Body of pancreas (tissue), 4 donors: ENCODE data around the gene PRKG1. TPM values are rescaled to one million over a fixed set of nuclear protein-coding genes. Genes with fewer than 3 reads are reported as not detected.

Experiments used
- ATAC-seq: fragments of 150-250 bp; one replicate; pipeline ENCODE4 v1.9.1; 2016
- DNase-seq, 4 donors: peaks; one replicate each; pipeline ENCODE4 v3.0.0-alpha.2; 2019
- H3K27ac ChIP-seq, 4 donors: fragments of 200-600 bp; sonication (generic); 1 replicate in 3 of 4; 2 replicates in 1 of 4; pipeline versions ENCODE4 v1.5.1 to v1.6.1; 2016 to 2019; ENCODE audit warnings: mild to moderate bottlenecking in 1 of 4, mixed read lengths in 1 of 4, moderate library complexity in 1 of 4
- H3K27me3 ChIP-seq, 2 donors: fragments of 200-600 bp; sonication (generic); one replicate each; pipeline ENCODE4 v1.6.0; 2016; ENCODE audit warnings: mild to moderate bottlenecking in 1 of 2
- H3K36me3 ChIP-seq, 2 donors: fragments of 200-600 bp; sonication (generic); replicated peaks in 1 of 2; 2 replicates each; pipeline ENCODE4 v1.5.1; 2016; ENCODE audit warnings: low read depth in 2 of 2; ENCODE audit not compliant: insufficient read depth in 1 of 2
- H3K4me1 ChIP-seq: fragments of 200-600 bp; sonication (generic); one replicate; pipeline ENCODE4 v1.6.0; 2016
- H3K4me3 ChIP-seq, 2 donors: fragments of 200-600 bp; sonication (generic); 1 replicate in 1 of 2; 2 replicates in 1 of 2; pipeline ENCODE4 v1.5.1; 2016 to 2019
- H3K9me3 ChIP-seq, 3 donors: fragments of 200-600 bp; sonication (generic); 1 replicate in 2 of 3; 2 replicates in 1 of 3; pipeline ENCODE4 v1.5.1; 2016
- POLR2A ChIP-seq, 3 donors: fragments of 450-650 bp; IDR thresholded peaks; one replicate each; pipeline ENCODE4 v1.6.1; 2016; ENCODE audit warnings: antibody characterized with exemption in 3 of 3, mild to moderate bottlenecking in 2 of 3
- WGBS, 2 donors: methylation state at CpG; one replicate each; pipeline ENCODE4 v1.1.5; 2017; 5-methylcytosine and 5-hydroxymethylcytosine counted together
- intact Hi-C: fragments of 100-400 bp; cut with DNase I; formaldehyde crosslinking; loops from one replicate; pipeline ENCODE4 v1.15.1; 2023
- total RNA-seq, 2 donors: library from RNA; depleted of rRNA; stranded (reverse); fragments of >200 nt; gene quantifications; one replicate each; pipeline ENCODE4 v1.1.0, GENCODE V29; 2016
- TF ChIP-seq, protein P1 (sequence below), 7 experiments: fragments of 450-650 bp in 4 of 7; fragments of 200-600 bp in 3 of 7; sonication (generic) in 3 of 7; IDR thresholded peaks; one replicate each; pipeline ENCODE4 v1.5.1; 2016 to 2019; ENCODE audit warnings: antibody characterized with exemption in 7 of 7

The PRKG1 gene
- total RNA-seq, 2 donors from 2014 or later = 14.2 to 18.9 TPM

DNA sequence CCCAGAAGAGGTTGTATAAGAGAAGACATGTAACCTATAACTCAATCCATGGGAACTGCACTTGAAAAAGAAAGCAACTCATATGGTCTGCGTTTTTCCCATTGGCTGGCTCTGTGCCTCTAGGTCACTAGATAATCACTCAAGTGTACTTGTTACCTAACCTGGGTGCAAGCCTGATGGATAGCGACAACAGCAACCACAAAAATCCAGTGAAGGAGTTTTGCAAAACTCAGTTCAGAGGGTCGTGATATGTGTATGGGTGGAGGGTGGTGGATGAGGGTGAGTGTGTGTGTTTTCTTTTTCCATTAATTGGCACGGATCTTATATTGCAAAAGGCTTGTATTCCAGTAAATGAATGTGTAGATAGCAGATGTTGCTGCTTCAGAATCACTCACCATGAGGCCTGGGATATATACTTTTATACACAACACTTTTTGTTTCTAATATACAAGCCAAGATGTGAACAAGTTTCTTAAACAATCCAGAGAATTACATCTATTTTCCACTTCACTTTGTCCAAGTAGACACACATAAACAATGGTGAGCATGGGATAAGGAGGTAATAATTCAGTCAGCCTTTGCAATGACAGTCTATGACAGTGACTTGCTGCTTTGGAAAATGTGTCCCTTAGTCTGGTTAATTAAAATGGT, 952.9 kb downstream of the PRKG1 start:
- intact Hi-C loops = no loop called here
- Histone ChIP-seq H3K4me1 (no peaks in the 10 kb centered on the region), H3K36me3 (no peaks in the 10 kb centered on the region), H3K4me3 (no peak overlapping the region), H3K27ac (no peak overlapping the region), H3K9me3 (no peaks in the 10 kb centered on the region), H3K27me3 (no peaks in the 10 kb centered on the region)
- ATAC-seq (no peak), DNase-seq (no peak)
- TF ChIP-seq, protein P1, sequence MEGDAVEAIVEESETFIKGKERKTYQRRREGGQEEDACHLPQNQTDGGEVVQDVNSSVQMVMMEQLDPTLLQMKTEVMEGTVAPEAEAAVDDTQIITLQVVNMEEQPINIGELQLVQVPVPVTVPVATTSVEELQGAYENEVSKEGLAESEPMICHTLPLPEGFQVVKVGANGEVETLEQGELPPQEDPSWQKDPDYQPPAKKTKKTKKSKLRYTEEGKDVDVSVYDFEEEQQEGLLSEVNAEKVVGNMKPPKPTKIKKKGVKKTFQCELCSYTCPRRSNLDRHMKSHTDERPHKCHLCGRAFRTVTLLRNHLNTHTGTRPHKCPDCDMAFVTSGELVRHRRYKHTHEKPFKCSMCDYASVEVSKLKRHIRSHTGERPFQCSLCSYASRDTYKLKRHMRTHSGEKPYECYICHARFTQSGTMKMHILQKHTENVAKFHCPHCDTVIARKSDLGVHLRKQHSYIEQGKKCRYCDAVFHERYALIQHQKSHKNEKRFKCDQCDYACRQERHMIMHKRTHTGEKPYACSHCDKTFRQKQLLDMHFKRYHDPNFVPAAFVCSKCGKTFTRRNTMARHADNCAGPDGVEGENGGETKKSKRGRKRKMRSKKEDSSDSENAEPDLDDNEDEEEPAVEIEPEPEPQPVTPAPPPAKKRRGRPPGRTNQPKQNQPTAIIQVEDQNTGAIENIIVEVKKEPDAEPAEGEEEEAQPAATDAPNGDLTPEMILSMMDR (IDR thresholded peaks at IDR 0.05) = no peak
- TF ChIP-seq POLR2A (IDR thresholded peaks at IDR 0.05) = no peak
- WGBS, 2 donors = 76 to 80% methylated on average over 4 of the region's 4 CpGs

DNA sequence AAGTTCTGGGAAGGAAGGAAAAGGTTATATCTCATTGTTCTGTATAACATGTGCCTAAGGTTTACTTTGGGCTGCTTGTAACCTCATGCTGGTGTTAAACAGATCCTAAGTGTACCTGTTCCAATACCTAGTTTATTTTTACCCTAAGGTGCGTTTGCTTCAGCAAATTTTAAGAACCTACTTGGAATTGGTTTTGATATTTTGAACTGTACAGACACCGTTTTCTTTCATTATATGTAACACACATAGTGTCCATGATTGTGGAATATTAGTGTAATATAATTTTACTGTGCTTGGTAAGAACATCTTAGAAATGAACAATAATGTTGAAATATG, 954.2 kb downstream of the PRKG1 start:
- no peak for DNase-seq
- H3K9me3 ChIP-seq = no peaks in the 10 kb centered on the region
- 73 to 78% methylated on average over 2 of the region's 2 CpGs for WGBS, 2 donors
- intact Hi-C loops = no loop called here
- no peak overlapping the region for H3K4me3 ChIP-seq
- H3K36me3 ChIP-seq = no peaks in the 10 kb centered on the region
- no peaks in the 10 kb centered on the region for H3K27me3 ChIP-seq
- TF ChIP-seq, protein P1 (IDR thresholded peaks at IDR 0.05) = no peak
- TF ChIP-seq POLR2A (IDR thresholded peaks at IDR 0.05) = no peak
- H3K4me1 ChIP-seq = no peaks in the 10 kb centered on the region
- H3K27ac ChIP-seq = no peak overlapping the region
- ATAC-seq = no peak

DNA sequence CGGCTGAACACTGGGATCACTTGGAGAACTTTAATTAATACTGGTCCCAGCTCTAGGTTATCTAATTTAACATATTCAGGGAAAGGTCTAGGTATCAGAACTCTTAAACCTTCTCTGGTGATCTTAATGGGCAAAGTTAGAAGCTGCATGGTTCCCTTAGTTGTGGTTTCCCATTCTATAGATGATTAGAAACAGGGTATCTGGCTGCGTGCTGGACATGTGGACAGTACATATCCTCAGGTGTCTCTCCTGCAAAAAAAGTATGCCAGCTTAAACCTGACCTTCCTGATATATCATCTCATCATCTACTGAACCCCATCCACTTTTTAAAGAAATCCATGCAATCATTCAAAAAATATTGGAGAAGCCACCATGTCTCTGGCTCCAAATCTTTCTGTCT, 955.3 kb downstream of the PRKG1 start:
- H3K4me1 ChIP-seq = no peaks in the 10 kb centered on the region
- TF ChIP-seq, protein P1 (IDR thresholded peaks at IDR 0.05) = no peak
- no peak for TF ChIP-seq POLR2A (IDR thresholded peaks at IDR 0.05)
- no peak overlapping the region for H3K27ac ChIP-seq
- H3K9me3 ChIP-seq = no peaks in the 10 kb centered on the region
- no peaks in the 10 kb centered on the region for H3K36me3 ChIP-seq
- no peaks in the 10 kb centered on the region for H3K27me3 ChIP-seq
- 46 to 82% methylated on average over 2 of the region's 2 CpGs for WGBS, 2 donors
- ATAC-seq (no peak), DNase-seq (no peak)
- intact Hi-C loops = no loop called here
- H3K4me3 ChIP-seq = no peak overlapping the region

DNA sequence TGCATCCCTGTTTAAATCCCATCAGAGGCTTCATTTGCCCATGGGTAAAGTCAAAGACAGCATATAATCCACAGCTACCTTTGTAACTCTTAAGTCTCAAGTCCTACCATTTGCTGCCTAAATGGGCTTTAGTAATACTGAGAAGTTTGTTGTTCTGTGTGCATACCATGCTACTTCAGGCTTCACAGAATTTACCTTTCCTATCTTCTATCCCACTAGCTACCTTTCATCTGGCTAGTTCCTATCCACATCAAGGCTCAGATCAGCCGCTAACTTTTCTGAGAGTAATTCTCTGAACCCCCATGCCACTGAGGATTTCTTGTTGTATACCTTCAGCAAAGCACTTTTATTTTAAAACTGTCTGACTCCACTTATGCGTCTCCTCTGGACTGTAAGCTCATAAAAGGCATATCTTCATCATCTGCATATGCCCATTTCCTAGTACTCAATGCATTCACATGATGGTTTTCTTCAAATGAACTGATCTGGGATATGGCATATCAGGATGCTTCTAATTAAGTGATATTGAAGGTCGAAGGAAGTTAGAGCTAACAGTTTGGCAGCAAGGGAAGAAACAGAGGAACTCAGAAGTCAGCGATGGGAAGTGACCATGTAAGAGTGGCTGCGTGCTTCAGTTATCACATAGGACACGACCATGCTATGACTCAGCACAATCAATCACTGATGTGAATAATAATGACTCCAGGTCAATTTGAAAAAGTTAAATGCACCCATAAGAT, 955.9 kb downstream of the PRKG1 start:
- Histone ChIP-seq H3K27ac (no peak overlapping the region), H3K4me1 (no peaks in the 10 kb centered on the region), H3K9me3 (no peaks in the 10 kb centered on the region), H3K4me3 (no peak overlapping the region), H3K27me3 (no peaks in the 10 kb centered on the region), H3K36me3 (no peaks in the 10 kb centered on the region)
- no peak for TF ChIP-seq POLR2A (IDR thresholded peaks at IDR 0.05)
- TF ChIP-seq, protein P1 (IDR thresholded peaks at IDR 0.05) = no peak
- intact Hi-C loops = no loop called here
- 55 to 61% methylated on average over 6 of the region's 6 CpGs for WGBS, 2 donors
- DNase-seq (no peak), ATAC-seq (no peak)

DNA sequence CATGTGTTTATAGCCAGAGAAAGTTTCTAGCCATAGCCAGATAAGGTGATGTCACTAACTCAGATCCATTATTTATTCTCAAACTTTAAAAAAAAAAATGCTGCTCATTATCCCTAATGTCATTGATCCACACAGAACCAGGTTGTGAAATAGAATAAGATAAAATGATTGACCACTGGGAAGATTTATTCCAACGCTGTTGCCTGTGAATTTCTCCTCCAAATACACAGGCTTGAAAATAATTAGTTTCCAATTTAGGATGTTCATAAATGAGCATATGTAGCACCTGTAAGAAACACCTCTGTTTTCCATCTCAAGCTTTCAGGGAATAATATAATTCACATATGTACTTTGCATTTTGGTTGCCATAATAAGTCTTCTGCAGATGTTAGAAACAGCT, 956.7 kb downstream of the PRKG1 start:
- Histone ChIP-seq H3K4me1 (no peaks in the 10 kb centered on the region), H3K27me3 (no peaks in the 10 kb centered on the region), H3K4me3 (no peak overlapping the region), H3K27ac (no peak overlapping the region), H3K36me3 (no peaks in the 10 kb centered on the region), H3K9me3 (no peaks in the 10 kb centered on the region)
- intact Hi-C loops = no loop called here
- ATAC-seq (no peak), DNase-seq (no peak)
- TF ChIP-seq POLR2A (IDR thresholded peaks at IDR 0.05) = no peak
- TF ChIP-seq, protein P1 (IDR thresholded peaks at IDR 0.05) = no peak
- 77 to 86% methylated on average over 1 of the region's 1 CpG for WGBS, 2 donors
